KOPT-K1 (cell line): ENCODE results near the gene PNPO.
"Not testable (repeated sequence)": the region's sequence is repeated elsewhere in the genome, so short reads cannot be mapped to it uniquely, and the experiment has no call there.

Experiments
- H3K27ac ChIP-seq: fragments of 200-600 bp; sonication (generic); 2 replicates; pipeline ENCODE4 v1.5.1; 2016; ENCODE audit warnings: antibody characterized with exemption, mild to moderate bottlenecking, low read depth, low read length; ENCODE audit not compliant: poor library complexity, severe bottlenecking
- H3K36me3 ChIP-seq: fragments of 200-600 bp; sonication (generic); 2 replicates; pipeline ENCODE4 v1.5.1; 2017; ENCODE audit warnings: antibody characterized with exemption, mild to moderate bottlenecking, low read length, moderate library complexity; ENCODE audit not compliant: insufficient read depth
- H3K9me3 ChIP-seq: fragments of 200-600 bp; sonication (generic); 2 replicates; pipeline ENCODE4 v1.5.1; 2017; ENCODE audit warnings: antibody characterized with exemption, low read length, mild to moderate bottlenecking; ENCODE audit not compliant: insufficient read depth, poor library complexity, severe bottlenecking

The PNPO gene

DNA sequence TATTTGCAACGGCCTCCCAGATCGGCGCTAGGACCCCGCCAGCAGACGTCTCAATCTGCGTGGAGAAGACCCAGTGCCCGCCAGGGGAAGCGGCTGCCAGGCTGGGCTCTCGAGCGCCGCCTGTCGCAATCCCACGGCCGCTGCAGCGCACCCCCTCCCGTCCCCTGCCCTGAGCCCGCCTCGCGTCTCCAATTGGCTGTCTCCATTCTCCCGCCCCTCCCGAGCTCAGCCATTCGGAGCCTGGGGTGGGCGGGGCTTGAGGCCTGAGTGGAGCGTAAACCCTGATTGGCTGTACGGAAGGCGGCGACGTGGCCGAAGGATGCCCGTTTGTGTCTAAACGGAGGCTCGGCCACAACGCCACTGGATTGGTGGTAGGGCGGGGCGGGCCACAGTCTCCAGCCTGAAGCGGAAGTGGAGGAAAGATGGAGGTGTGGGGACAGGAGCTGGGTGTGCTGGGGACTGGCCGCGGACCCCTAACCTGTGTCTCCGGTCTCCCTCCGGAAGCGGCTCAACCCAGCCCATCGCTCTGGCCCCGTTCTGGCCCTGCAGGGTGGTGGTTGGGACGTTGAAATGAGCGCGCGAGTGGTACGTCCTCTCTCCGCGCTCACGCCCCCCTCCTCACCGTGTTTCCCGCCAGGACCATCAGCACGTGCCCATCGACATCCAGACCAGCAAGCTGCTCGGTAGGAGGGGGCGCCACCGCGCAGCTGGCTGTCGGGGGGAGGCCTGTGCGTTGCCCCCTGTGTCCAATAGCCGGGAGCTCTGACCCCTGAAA lies 29.5 kb downstream of the PNPO start, which contains the start of gene CDK5RAP3:
Gene CDK5RAP3, plus strand, starts transcription at position 389 of the 775 bp plus-strand sequence. Its CDS starts 34 bp downstream, at position 423.
- Histone ChIP-seq H3K27ac (peak within 1 kb of the TSS; percentile 93), H3K36me3 (peaks cover 29% of the 10 kb centered on the region), H3K9me3 (no peaks in the 10 kb centered on the region)

DNA sequence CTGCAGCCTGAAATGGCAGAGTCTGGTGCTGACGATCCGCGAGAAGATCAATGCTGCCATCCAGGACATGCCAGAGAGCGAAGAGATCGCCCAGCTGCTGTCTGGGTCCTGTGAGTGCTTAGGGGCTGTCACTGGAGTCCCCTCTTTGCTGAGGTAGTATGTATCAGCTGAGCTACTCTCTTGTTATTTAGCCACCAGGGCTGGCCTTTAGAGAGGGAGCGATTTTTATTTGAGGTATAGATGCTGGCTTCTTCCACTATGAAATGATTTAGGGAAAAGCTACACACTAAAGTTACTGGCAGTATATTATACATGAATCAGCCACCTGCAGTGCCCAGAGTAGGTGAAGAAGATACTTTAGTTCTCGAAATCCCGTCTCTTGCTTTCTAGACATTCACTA lies 32.2 kb downstream of the PNPO start:
- peak overlapping the region; percentile 93 for H3K27ac ChIP-seq
- peaks cover 53% of the 10 kb centered on the region for H3K36me3 ChIP-seq
- H3K9me3 ChIP-seq: no peaks in the 10 kb centered on the region

DNA sequence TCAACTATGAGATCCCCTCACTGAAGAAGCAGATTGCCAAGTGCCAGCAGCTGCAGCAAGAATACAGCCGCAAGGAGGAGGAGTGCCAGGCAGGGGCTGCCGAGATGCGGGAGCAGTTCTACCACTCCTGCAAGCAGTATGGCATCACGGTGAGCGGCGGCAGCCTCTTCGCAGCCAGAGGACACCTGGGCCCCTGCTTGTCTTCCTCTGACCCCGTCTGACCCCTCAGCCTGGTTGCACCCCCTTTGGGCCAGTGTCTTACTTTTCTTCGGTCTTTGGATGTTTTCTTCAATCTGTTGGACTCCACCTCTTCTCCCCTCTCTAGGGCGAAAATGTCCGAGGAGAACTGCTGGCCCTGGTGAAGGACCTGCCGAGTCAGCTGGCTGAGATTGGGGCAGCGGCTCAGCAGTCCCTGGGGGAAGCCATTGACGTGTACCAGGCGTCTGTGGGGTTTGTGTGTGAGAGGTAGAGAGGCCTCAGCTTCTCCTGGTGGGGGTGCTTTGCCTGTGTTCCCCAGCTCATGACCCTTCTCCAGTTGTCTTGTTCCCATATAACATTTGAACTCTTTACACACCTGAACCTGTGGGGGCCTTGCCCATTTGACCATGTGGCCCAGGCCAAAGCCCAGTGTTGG lies 33.9 kb downstream of the PNPO start:
- Histone ChIP-seq H3K36me3 (peaks cover 70% of the 10 kb centered on the region), H3K9me3 (no peaks in the 10 kb centered on the region)

DNA sequence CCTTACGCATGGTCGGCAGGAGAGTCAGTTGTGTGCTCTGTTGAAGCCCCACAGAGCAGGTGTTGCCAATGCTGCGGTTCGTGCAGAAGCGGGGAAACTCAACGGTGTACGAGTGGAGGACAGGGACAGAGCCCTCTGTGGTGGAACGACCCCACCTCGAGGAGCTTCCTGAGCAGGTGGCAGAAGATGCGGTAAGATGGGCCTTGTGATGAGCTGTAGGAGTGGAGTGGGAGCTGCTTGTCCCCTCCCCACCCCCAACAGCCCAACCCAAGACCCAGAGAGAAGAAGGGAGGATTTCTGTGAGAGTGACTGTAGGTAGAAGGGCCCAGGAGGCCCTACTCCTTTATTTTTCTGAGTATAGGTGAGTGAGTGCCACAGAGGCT lies 34.4 kb downstream of the PNPO start:
- Histone ChIP-seq H3K9me3 (no peaks in the 10 kb centered on the region), H3K36me3 (peaks cover 75% of the 10 kb centered on the region), H3K27ac (peak overlapping the region; percentile 93)

More for the DNA sequence above, 33.9 kb downstream of the PNPO start:
- peak overlapping the region; percentile 93 for H3K27ac ChIP-seq

DNA sequence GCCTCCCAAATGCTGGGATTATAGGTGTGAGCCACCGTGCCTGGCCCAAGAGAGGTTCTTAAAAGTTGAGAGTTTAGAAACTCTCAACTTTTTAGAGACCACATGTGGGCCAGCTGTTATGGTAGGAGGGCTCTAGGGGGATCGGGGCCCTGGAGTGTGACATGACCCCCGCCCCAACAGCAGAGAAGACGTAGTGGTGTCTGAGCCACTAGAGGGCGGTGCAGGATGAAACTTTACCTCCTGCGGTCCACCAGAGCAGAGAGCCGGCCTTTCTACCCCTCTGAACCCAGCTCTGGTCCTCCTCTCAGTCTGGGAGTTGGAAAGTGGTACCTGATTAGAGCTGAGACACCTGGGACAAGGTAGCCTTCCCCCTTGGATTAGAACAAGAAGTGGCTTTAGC lies 37.0 kb downstream of the PNPO start:
- peaks cover 94% of the 10 kb centered on the region for H3K36me3 ChIP-seq
- no peaks in the 10 kb centered on the region for H3K9me3 ChIP-seq
- H3K27ac ChIP-seq: no peak overlapping the region

DNA sequence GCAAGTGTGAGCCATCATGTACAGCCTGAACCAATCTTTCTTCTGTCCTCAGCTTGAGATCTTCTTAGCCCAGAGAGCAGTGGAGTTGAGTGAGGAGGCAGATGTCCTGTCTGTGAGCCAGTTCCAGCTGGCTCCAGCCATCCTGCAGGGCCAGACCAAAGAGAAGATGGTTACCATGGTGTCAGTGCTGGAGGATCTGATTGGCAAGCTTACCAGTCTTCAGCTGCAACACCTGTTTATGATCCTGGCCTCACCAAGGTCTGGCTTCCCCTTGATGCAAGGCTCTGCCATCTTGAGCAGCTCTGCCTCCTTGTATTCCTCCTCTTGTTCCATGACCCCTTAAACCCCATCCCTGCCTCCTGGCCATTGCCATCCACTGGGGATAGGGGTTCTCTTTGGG lies 39.2 kb downstream of the PNPO start:
- H3K36me3 ChIP-seq: peaks cover 94% of the 10 kb centered on the region
- H3K27ac ChIP-seq: peak overlapping the region; percentile 46
- H3K9me3 ChIP-seq: no peaks in the 10 kb centered on the region

DNA sequence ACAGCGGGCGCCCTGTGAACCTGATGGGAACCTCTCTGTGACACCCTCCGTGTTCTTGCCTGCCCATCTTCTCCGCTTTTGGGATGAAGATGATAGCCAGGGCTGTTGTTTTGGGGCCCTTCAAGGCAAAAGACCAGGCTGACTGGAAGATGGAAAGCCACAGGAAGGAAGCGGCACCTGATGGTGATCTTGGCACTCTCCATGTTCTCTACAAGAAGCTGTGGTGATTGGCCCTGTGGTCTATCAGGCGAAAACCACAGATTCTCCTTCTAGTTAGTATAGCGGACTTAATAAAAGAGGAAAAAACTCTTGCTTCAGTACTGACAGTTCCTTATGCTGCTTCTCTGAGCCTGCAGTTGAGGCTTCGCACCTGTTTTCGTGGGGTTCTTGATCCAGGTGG lies 40.1 kb downstream of the PNPO start:
- Histone ChIP-seq H3K27ac (peak overlapping the region; percentile 46), H3K9me3 (no peaks in the 10 kb centered on the region), H3K36me3 (peaks cover 98% of the 10 kb centered on the region)

DNA sequence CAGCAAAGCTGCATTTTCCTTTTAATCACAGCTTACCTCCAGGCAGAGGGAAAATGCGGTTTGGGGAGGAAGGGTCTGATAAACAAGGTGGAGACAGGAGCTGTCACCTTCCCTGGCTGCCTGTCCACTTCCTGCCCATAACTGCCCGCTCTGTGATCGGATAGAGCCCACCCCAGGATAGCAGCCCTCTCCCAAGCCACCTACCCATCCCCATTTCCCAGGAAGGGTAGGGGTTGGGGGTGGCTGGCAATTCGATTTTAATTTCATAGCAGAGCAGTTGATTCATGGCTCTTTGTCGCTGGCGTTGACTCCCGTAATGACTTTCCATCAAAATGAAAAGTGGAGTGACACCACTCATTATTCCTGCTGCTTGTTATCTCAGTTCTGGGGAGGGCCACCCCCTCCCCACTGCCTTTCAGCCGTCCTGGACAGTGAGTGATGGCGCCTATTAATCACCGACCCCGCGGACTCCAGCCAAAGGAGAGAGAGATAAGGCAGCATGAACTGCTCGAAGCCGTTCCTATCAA lies 40.8 kb downstream of the PNPO start:
- peak overlapping the region; percentile 46 for H3K27ac ChIP-seq
- H3K36me3 ChIP-seq: peaks cover 95% of the 10 kb centered on the region
- H3K9me3 ChIP-seq: no peaks in the 10 kb centered on the region

DNA sequence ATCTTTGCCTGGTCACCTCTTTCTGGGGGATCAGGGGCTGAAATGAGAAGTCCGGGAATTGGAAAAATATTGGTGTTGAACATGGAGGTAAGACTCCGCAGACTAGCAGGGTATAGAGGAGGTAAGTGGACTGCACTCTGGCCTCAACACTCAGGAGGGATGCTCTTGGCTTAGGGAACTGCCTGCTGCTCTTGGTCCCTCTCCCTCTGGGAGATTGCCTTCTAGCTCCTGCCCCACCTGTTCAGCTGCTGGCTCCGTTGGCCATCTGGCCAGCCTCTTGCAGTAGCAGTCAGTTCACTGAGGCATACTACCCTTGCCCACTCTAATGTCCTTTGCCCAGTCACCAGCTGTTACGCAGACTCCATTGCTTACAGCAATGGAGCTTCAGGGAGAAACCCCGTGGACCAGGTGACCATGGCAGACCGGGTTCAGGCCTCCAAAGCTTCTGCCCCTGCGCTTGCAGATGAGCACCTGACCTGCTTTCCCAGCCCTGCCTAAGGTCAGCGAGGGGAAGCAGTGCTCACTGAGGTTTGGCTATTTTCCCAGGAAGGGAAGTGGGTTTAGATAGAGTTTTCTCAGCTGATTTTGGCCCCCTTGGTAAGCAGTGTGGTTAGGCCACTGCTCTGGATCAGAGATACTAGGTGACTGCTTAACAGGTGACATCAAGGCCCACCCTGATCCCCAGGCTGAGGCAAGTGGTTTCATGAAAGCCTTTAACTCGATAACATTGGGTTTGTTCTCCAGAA lies 41.4 kb downstream of the PNPO start:
- H3K27ac ChIP-seq: peak overlapping the region; percentile 5
- peaks cover 89% of the 10 kb centered on the region for H3K36me3 ChIP-seq
- H3K9me3 ChIP-seq: no peaks in the 10 kb centered on the region

DNA sequence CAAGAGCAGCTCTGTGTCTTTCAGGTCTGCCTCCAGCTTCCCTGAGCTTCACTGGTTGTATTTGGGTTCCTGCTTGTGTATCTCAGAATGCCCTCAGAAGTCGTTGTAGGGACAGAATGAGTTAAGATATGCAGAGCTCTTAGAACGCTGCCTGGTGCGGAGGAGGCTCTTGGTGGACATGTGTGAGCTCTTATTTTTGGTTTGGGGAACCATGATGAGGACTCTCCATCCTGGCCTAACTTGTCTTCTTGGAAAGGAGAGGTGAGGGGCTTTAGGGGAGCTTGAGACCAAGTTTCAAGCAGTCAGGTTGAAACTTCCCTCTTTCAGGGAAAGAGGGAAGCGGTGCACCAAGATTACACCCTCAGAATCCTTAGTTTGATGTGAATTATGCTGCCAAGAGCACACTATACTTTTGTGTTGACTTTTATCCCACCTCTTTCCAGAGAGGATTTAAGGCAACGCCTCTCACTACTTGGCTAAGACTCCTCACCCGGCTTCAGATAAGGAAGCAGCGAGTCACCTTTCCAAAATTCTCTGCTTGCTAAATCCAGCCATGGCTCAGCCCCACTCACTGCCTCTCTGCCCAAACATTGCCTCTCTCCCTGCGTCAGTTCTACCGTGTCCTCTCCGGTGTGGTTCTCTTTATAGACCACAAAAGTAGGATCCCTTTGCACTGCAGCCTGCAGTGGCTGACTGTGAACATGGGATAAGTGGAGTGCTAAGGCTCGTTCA lies 42.3 kb downstream of the PNPO start:
- H3K36me3 ChIP-seq: peaks cover 80% of the 10 kb centered on the region
- no peaks in the 10 kb centered on the region for H3K9me3 ChIP-seq
- peak overlapping the region; percentile 5 for H3K27ac ChIP-seq

DNA sequence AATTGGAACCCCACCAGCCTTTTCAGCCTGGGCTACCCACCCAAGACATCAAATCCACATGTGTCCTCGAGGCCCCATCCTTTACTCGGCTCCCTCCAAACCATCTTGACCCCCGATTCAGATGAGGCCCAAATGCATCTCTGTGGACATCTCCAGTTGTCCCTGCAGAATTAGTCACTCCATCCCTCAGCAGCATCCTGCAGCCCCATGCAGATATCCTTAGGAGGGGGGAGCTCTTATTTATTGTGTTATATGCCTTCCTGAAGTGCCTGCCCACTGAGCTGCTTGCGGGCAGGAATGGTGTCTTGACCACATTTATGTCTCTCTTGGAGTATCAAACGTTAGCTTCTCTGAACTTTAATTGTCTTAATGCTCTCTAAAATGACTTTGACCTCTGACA lies 45.1 kb downstream of the PNPO start:
- Histone ChIP-seq H3K36me3 (peaks cover 52% of the 10 kb centered on the region), H3K9me3 (no peaks in the 10 kb centered on the region), H3K27ac (no peak overlapping the region)

DNA sequence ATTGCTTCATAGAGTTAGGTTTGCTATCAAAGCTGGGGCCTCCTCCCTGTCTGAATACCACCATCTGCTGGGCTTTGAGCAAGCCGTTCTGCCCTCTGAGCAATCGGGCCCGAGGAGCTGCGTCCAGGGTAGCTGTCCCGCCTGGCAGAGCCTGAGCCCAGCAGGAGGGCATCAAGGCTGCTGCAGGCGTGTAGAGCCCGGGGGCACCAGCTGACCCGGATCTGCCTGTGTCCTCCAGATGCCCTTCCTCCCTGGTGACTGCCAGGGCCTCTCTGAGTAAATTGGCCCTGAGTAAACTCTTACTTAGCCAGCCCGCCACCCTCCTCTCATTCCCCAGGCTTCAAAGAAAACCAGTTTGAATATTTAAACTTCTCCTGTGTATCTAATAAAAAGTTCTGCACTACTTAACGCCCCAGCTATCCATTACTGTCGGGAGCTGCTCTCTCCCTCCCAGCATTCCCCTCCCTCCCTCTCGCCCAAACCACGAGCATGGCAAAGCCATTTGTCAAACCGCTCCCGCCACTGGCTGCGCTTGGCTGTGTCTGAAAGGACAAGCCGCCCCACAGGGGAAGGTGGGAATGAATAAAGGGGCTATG lies 46.0 kb downstream of the PNPO start:
- Histone ChIP-seq H3K9me3 (no peaks in the 10 kb centered on the region), H3K36me3 (peaks cover 44% of the 10 kb centered on the region), H3K27ac (no peak overlapping the region)

DNA sequence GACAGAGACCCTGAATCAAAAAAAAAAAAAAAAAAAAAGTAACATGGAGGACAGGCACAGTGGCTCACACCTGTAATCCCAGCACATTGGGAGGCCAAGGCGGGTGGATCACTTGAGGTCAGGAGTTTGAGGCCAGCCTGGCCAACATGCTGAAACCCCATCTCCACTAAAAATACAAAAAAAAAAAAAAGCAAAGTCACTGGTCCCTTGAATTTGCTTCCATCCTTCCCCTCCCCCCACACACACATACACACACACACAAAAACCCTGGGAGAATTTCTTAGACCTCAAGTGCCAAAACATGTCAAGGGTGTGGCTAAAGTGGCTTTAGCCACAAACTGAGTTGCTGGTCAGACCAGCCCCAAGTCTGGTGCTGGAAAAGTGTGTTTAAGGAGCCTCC lies 47.1 kb downstream of the PNPO start:
- peaks cover 33% of the 10 kb centered on the region for H3K36me3 ChIP-seq
- H3K27ac ChIP-seq, H3K9me3 ChIP-seq: not testable (repeated sequence)

DNA sequence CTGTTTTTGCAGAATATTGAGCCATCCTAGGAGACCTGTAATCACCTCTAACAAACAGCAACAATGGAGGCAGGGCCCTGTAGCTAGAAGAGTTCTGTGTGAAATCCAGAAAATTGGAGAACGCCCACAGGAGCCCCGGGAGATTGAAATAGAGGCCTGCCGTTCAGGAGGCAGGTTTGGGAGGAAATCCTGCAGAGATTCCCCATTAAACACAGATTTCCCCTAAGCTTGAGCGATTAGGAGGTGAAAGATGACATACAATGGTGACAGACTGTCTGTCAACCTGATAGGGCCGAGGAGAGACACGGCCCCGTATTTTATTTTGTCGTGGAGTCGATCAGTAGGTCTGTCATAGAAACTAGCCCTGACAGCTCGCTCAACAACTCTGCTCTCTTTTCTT lies 47.8 kb downstream of the PNPO start:
- H3K36me3 ChIP-seq: peaks cover 25% of the 10 kb centered on the region
- no peak overlapping the region for H3K27ac ChIP-seq
- no peaks in the 10 kb centered on the region for H3K9me3 ChIP-seq
